ENCODE measurements around the gene TNXB.
A peak's percentile ranks its signal among the peaks of the same experiment; 100 is the strongest.
"Not testable (repeated sequence)": the region's sequence is repeated elsewhere in the genome, so short reads cannot be mapped to it uniquely, and the experiment has no call there.

Gene TNXB

DNA sequence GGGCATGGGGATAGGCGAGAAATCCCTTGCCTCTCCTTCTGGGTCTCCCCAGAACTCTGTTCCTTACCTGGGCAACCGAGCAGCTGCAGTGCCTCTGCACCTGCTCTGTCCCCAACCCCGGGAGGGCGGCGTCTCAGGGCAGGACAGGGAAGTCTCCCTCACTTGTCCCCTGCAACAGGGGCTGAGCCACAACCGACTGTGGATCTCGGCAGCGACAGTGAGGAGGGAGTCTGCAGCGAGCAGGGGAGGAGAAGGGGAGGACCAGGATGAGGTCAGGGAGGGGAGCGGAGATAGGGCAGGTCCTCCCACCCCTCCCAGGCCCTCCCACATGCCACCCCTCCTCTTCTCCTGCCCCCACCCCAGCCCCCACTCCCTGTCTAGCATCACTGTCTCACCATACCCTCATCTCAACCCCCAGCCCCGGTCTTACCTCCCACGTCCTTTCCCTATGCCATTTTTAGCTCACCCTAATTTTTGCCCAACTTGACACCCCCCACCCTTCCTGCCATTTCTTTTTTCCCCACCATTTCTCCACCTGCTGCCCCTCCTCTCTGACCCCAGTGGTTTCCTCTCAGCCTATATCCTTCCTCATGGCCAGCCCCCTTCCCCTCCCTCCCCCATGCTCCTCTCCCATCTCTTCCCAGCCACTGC, at the start of gene TNXB:
TNXB (minus strand) TSS at position 225 of the 651 bp plus-strand sequence. CDS start 11,140 bp downstream, outside the sequence.
- no peak for DNase-seq

DNA sequence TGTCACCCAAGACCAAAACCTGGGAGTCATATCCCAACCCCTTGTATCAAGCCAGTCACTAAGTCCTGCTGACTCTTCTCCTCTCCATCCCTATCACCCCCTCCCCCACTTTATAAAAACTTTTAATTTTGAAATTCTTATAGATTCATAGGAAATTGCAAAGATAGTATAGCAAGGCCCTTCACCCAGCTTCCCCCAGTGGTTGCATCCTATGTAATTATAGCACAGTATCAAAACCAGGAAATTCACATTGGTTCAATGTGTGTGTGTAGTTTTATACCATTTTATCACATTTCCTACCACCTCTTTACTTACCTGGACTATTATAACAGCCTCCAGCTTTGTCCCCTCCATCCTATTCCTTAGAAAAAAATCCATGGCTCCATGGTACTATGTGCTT, 48.9 kb upstream of the TNXB start:
- no peak for DNase-seq

DNA sequence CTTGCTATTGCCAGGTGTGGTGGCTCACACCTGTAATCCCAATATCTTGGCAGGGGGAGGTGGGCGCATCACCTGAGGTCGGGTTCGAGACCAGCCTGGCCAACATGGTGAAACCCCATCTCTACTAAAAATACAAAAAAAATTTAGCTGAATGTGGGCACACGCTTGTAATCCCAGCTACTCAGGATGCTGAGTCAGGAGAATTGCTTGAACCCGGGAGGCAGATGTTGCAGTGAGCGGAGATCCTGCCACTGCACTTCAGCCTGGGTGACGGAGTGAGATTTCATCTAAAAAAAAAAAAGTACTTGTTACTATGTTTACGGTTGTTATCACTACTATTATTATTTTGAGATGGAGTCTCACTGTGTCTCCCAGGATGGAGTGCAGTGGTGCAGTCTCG, 47.8 kb upstream of the TNXB start:
- no peak for DNase-seq

GRCh38 chr6:32154514-32155161, 45.5 kb upstream of the TNXB start:
- peak; percentile 40 for DNase-seq

- DNase-seq: peak; percentile 81
These were observed 44.7 kb upstream of the TNXB start, which contains the start of gene PPT2 for GRCh38 chr6:32153564-32154513. Gene PPT2 (plus strand): TSS chr6:32154141. CDS start chr6:32154595, 454 bp downstream.

GRCh38 chr6:32152769-32153563, 43.8 kb upstream of the TNXB start:
- no peak for DNase-seq

DNA sequence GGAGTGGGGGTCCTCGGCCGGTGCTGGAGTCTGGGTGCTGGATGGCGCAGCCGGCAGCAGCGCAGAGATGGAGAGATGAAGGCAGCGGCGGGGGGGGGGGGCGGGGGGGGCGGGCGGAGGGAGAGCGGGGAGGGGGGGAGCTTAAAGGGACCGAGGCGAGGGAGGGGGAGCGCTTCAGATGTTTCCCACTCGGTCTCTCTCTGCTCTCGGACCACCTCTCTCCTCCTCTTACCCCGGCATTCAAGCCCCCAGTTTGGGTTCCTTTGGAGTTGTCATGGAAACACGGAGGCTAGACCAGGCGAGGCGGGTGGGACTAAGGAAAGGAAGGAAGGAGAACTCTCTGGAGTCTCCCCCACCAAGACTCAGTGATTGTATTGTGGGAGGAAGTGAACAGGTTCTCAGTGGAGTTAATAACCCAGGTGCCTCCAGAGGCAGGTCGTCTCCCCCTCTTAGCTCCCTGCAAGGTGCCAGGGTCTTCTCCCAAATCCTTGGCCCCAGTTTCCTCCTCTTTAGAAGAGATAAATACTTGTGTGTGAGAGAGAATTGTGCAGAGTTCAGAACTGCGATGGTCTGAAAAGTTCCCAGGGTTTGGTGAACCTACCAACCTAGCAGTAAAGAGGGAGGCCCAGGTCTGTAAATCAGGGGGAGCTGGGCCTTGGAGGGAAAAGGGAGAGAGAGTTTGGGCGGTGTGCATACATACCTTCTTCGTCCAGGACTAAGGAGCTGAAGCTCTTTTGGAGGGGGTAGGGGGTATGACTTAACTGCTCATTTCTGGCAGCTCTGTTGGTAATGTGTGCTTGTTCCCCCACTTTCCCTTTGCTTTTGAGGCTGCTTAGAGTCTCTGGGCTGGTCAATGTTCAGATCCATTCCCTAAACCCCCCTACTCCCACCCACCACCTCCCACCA, 43.0 kb upstream of the TNXB start, which contains the start of gene PRRT1:
PRRT1 (minus strand) TSS at position 77 of the 906 bp plus-strand sequence. CDS start 112 bp downstream, outside the sequence.
- no peak for DNase-seq

- no peak for DNase-seq
These were observed 42.2 kb upstream of the TNXB start for GRCh38 chr6:32151181-32151862.

- DNase-seq: no peak
These were observed 41.1 kb upstream of the TNXB start for GRCh38 chr6:32149932-32150870.

- DNase-seq: no peak
These were observed 40.1 kb upstream of the TNXB start for GRCh38 chr6:32149092-32149755.

DNA sequence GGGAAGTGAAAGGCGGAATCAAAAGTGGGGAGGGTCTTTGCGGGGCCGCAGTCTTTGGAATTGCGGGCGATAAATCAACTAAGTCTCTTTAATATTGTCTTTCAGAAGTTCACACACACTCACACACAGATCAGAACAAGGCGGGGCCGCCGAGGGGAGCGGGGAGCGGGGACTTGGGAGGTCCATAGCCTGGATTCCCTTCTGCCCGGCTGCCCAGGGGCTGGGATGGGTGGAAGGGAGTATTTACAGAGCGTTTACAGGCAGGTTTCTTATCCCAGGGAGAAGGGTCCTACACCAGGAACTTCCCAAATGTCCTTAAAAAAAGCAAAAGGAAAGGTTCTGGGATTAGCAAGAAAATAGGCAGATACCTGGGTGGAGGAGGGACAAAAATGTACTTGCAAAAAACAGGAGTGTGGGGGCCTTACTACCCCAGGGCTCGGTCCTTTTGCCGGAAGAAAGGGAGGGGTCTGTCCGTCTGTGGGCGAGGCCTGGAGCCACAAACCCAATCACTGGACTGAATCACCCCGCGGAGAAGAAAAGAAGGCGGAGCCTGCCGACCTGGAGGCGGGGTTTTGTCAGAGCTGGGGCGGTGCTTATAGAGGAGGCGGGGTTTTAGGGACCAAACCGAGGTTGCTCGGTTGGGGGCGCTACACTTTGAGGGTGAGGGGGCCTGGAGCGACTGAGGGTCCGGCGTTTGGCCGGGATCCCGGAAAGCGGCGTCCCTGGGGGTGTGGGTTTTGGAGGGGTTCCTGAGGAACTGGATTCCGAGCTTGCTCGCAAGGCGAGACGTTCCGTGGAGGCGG, 39.4 kb upstream of the TNXB start:
- DNase-seq: no peak

- DNase-seq: no peak
These were observed 38.4 kb upstream of the TNXB start for GRCh38 chr6:32147401-32148132.

DNA sequence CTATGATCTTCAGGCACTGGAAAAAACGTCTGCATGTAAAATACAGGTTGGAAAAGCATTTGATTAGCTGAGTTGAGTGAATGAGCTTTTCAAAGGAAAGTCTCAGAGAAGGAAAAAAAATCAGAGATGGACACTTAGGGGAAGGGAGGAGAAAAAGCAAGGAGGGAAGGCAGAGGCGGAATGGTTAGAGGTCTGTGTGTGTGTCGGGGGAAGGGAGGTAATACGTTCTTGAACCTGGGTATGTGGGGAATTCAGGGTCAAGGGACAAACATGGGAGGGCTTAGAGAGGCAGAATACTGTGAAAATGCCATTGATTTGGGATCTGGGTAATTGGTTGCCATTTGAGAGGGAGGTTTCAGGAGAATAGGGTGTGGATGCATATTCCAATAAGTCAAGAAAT, 37.5 kb upstream of the TNXB start:
- DNase-seq: no peak

DNA sequence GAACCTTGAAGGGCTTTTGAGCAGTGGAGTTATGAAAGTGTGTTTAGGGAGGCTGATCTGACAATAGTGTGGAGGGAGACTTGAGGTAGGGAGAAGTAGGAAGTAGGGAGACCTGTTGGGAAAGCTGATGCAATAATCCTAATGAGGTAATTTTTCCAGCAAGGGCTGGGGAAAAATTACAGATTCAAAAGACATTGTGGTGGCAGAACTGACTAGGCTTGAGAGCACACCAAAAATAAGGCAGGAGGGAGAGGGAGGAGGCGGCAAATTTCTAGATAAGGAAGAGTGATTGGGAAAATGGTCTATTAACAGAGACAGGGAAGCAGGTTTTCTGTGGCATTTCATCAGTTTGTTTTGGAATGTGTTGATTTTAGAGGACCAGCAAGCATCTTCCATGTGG, 37.1 kb upstream of the TNXB start:
- no peak for DNase-seq

DNA sequence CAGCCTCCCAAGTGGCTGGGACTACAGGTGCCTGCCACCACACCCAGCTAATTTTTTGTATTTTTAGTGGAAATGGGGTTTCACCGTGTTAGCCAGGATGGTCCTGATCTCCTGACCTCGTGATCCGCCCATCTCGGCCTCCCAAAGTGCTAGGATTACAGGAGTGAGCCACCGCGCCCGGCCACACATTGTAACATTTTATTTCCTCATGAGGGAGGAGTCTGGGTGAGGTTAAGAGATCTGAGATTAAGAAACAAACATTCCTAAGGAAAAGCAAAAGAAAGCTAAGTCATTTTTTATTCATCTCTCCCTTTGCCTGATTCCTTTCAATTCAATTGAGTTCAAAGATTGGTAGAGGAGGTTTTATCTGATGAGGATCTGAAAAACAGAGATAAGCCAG, 35.1 kb upstream of the TNXB start:
- not testable (repeated sequence) for DNase-seq

- no peak for DNase-seq
These were observed 31.4 kb upstream of the TNXB start for GRCh38 chr6:32140420-32141046.

DNA sequence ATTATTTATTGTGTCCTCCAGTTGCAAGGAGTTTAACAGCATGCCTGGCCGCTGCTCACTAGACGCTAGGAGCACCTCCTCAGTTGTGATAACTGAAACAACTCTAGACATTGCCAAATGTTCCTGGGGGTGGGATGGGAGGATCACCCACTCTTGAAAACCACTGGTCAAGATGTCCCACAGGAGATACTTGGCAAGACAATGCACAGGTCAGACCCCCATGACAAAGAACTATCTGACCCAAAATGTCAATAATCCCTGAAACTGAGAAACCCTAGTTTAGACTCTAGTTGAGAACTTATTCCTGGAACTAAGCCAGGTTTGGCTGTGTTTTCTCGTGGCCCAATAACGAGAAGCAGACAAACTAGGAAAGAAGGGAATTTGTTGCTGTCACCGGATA, 30.5 kb upstream of the TNXB start:
- no peak for DNase-seq
